Kidney (tissue), 14 donors: ENCODE data around the gene NHEJ1. TPM values are rescaled to one million over a fixed set of nuclear protein-coding genes. Genes with fewer than 3 reads are reported as not detected.

ENCODE experiments used
- DNase-seq, 5 donors: peaks; one replicate each; pipeline ENCODE4 v3.0.0-alpha.2; 2013 to 2020
- FAIRE-seq: peaks from 2 replicates; lab custom pipeline; 2012; peaks lifted over from hg19 to GRCh38; lab: Jason Lieb, UNC
- H3K27ac ChIP-seq, 2 donors: one replicate each; pipeline ENCODE4 v1.7.0; 2013; ENCODE audit warnings: low read depth in 2 of 2, low read length in 2 of 2, inconsistent platforms in 1 of 2
- H3K27me3 ChIP-seq: one replicate; pipeline ENCODE4 v1.7.1; 2013; ENCODE audit warnings: low read length, inconsistent platforms; ENCODE audit not compliant: control insufficient read depth, insufficient read depth
- H3K36me3 ChIP-seq, 3 donors: one replicate each; pipeline versions ENCODE4 v1.7.0 to v1.7.1; 2013; ENCODE audit warnings: low read length in 3 of 3, control low read depth in 1 of 3, inconsistent platforms in 1 of 3; ENCODE audit not compliant: insufficient read depth in 3 of 3, control insufficient read depth in 2 of 3
- H3K4me1 ChIP-seq, 3 donors: one replicate each; pipeline versions ENCODE4 v1.7.0 to v1.7.1; 2013; ENCODE audit warnings: low read length in 3 of 3, inconsistent platforms in 1 of 3, low read depth in 1 of 3; ENCODE audit not compliant: control insufficient read depth in 2 of 3, insufficient read depth in 2 of 3
- H3K4me3 ChIP-seq, 3 donors: one replicate each; pipeline versions ENCODE4 v1.7.0 to v1.8.1; 2013; ENCODE audit warnings: low read length in 3 of 3, control low read depth in 1 of 3, inconsistent platforms in 1 of 3
- H3K9ac ChIP-seq, 3 donors: one replicate each; pipeline versions ENCODE4 v1.7.0 to v1.7.1; 2013; ENCODE audit warnings: low read length in 3 of 3, control low read depth in 1 of 3, inconsistent platforms in 1 of 3
- H3K9me3 ChIP-seq, 3 donors: one replicate each; pipeline versions ENCODE4 v1.7.0 to v1.7.1; 2013; ENCODE audit warnings: low read length in 3 of 3, control low read depth in 1 of 3, inconsistent platforms in 1 of 3; ENCODE audit not compliant: control insufficient read depth in 2 of 3, insufficient read depth in 1 of 3
- CTCF ChIP-seq: IDR thresholded peaks from 3 replicates; pipeline ENCODE4 v1.5.1; 2012; ENCODE audit warnings: mild to moderate bottlenecking, moderate library complexity, borderline replicate concordance; ENCODE audit not compliant: insufficient read depth; ENCODE audit errors: extremely low read depth
- intact Hi-C: fragments of 100-400 bp; cut with DNase I; formaldehyde crosslinking; loops from one replicate; pipeline ENCODE4 v1.11.1; 2022
- polyA plus RNA-seq: library from polyadenylated mRNA; stranded (reverse); fragments of 350-450 nt; fragmentation: Illumina TruSeq; extraction: RNeasy Lipid Tissue Mini Kit (QIAGEN cat#74804); gene quantifications from one replicate; pipeline ENCODE4 v1.2.3, GENCODE V29; 2014; ENCODE audit warnings: low read depth, low replicate concordance; ENCODE audit not compliant: insufficient read depth
- total RNA-seq: library from RNA; stranded (reverse); fragmentation: NEBNext Ultra II Directional; extraction: Animal tissue kit (Norgen Biotek cat#: 25700); gene quantifications from one replicate; pipeline ENCODE4 v1.2.1, GENCODE V29; 2021
- donor health status: control.
- donor health status: control.
- donor health status: control.
- donor health status: control.
- donor health status: control.
- donor health status: DM: yes; HTN: yes; CAD: no.
- donor health status: Normal renal cell carcinoma (clear cell type).

NHEJ1 gene
- total and polyA plus RNA-seq, 2 donors from 2014 or later, result 17.5 to 17.7 TPM

- Histone ChIP-seq H3K27me3 (no peaks in the 10 kb centered on the region), H3K9ac (no peak overlapping the region), H3K36me3 (peaks cover 0 to 3% (median 0%) of the 10 kb centered on the region in 3 donors), H3K4me3 (no peak overlapping the region), H3K27ac (no peak overlapping the region), H3K4me1 (peaks cover 0 to 3% (median 0%) of the 10 kb centered on the region in 3 donors), H3K9me3 (no peaks in the 10 kb centered on the region)
- DNase-seq (no peak), FAIRE-seq (no peak)
- no peak for TF ChIP-seq CTCF
- intact Hi-C loops, result loop anchor here (10.0 kb wide), 1 partner anchor 103 kb away; no protein-coding TSS in a partner anchor
These were observed 3.2 kb downstream of the NHEJ1 start for GRCh38 chr2:219157396-219157795.

DNA sequence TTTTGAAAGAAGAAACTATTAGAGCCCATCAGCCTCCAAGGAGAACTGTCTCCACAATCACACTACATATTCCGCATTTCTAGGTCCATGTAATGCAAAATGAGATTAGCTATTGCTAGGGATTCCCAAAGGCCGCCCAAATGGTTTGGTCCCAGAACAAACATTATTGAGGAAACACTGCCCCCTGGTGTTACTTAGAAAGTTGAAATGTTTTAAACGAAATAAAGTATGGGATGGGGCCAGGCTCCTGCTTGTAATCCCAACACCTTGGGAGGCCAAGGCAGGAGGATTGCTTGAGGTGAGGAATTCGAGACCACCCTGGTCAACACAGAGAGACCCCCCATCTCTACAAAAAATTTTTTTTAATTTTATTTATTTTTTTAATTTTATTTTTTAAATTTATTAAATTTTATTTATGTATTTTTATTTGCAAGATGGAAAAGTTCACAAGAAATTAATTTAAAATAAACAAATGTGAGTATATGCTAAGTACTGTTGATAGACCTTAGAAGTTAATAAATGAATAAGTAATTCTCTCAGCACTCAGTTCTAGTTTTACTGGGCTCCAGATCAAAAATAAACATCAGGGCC lies 5.5 kb downstream of the NHEJ1 start:
- DNase-seq (peak in 3 of 5 donors; percentile 50 to 93 (median 85)), FAIRE-seq (no peak)
- Histone ChIP-seq H3K4me3 (no peak overlapping the region), H3K4me1 (no peaks in the 10 kb centered on the region), H3K36me3 (peaks cover 0 to 3% (median 0%) of the 10 kb centered on the region in 3 donors), H3K27ac (no peak overlapping the region), H3K27me3 (no peaks in the 10 kb centered on the region), H3K9ac (no peak overlapping the region), H3K9me3 (no peaks in the 10 kb centered on the region)
- intact Hi-C loops, result loop anchor here (10.0 kb wide), 1 partner anchor 100 kb away; no protein-coding TSS in a partner anchor
- TF ChIP-seq CTCF, result peak; percentile 65

DNA sequence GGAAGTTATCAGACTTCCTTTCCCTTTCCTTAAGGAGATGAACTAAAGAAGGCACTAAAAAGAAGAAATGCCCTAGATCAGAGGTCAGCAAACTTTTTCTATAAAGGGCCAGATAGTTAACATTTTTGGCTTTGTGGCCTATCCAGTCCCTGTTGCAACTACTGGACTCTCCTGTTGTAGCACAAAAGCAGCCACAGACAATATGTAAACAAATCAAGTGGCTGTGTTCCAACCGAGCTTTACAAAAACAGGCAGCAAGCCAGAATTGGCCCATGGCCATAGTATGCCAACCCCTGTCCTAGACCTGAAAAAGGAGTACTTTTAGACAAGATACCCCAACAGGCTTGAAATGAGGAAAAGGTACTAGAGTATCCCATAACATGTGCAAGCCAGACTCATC lies 10.9 kb downstream of the NHEJ1 start:
- H3K4me1 ChIP-seq, result peaks cover 0 to 2% (median 0%) of the 10 kb centered on the region in 3 donors
- no peak overlapping the region for H3K9ac ChIP-seq
- intact Hi-C loops, result loop anchor here (10.0 kb wide), 1 partner anchor 95 kb away; no protein-coding TSS in a partner anchor
- H3K27me3 ChIP-seq, result no peaks in the 10 kb centered on the region
- no peak for FAIRE-seq
- peak in 1 of 5 donors; percentile 12 for DNase-seq
- no peak for TF ChIP-seq CTCF
- H3K4me3 ChIP-seq, result no peak overlapping the region
- H3K27ac ChIP-seq, result no peak overlapping the region
- peaks cover 2 to 18% (median 11%) of the 10 kb centered on the region in 3 donors for H3K36me3 ChIP-seq
- H3K9me3 ChIP-seq, result no peaks in the 10 kb centered on the region

GRCh38 chr2:219142329-219142728 lies 18.3 kb downstream of the NHEJ1 start:
- Histone ChIP-seq H3K9ac (no peak overlapping the region), H3K9me3 (no peaks in the 10 kb centered on the region), H3K4me3 (no peak overlapping the region), H3K36me3 (peaks cover 2 to 19% (median 13%) of the 10 kb centered on the region in 3 donors), H3K27ac (no peak overlapping the region), H3K27me3 (no peaks in the 10 kb centered on the region), H3K4me1 (no peaks in the 10 kb centered on the region)
- no peak for TF ChIP-seq CTCF
- intact Hi-C loops, result no loop called here
- peak in 1 of 5 donors; percentile 88 for DNase-seq
- FAIRE-seq, result no peak
